Endothelial cell of umbilical vein (primary cell): ENCODE results near the gene INPP5E.

Experiments
- EZH2 ChIP-seq: IDR thresholded peaks from 2 replicates; pipeline ENCODE4 v1.6.1; 2012; ENCODE audit warnings: borderline replicate concordance, low read depth, mild to moderate bottlenecking, moderate library complexity, low read length, inconsistent platforms; ENCODE audit not compliant: severe bottlenecking
- FOS ChIP-seq: IDR thresholded peaks from 2 replicates; pipeline ENCODE4 v1.6.1; 2011; ENCODE audit warnings: mild to moderate bottlenecking, low read length, moderate library complexity, borderline replicate concordance; ENCODE audit not compliant: insufficient read depth
- GATA2 ChIP-seq: IDR thresholded peaks from 2 replicates; pipeline ENCODE4 v1.7.0; 2011; ENCODE audit warnings: low read depth, mild to moderate bottlenecking, moderate library complexity, mixed read lengths, low read length; ENCODE audit not compliant: insufficient read length, insufficient read depth
- MYC ChIP-seq: IDR thresholded peaks from one replicate; pipeline ENCODE4 v1.6.1; 2011; ENCODE audit warnings: mild to moderate bottlenecking, low read depth, low read length
- POLR2A ChIP-seq: IDR thresholded peaks from 2 replicates; pipeline ENCODE4 v1.6.1; 2012; ENCODE audit warnings: low read depth, mild to moderate bottlenecking, control low read depth, low read length
- POLR2AphosphoS5 ChIP-seq: IDR thresholded peaks from 2 replicates; pipeline ENCODE4 v1.6.1; 2012; ENCODE audit warnings: low read depth, mild to moderate bottlenecking, control low read depth, low read length, moderate library complexity; ENCODE audit not compliant: insufficient read depth
- TF ChIP-seq, protein P1 (sequence below), 2 donors: IDR thresholded peaks; 1 replicate in 1 of 2; 2 replicates in 1 of 2; pipeline ENCODE4 v1.5.1; 2011; ENCODE audit warnings: low read length in 2 of 2, mild to moderate bottlenecking in 2 of 2, moderate library complexity in 2 of 2, control low read depth in 1 of 2, inconsistent platforms in 1 of 2, low read depth in 1 of 2; ENCODE audit not compliant: insufficient read depth in 1 of 2; ENCODE audit errors: extremely low read depth in 1 of 2
- TF ChIP-seq, protein P2 (sequence below): IDR thresholded peaks from 2 replicates; pipeline ENCODE4 v1.6.1; 2011; ENCODE audit not compliant: insufficient read depth, insufficient read length

DNA sequence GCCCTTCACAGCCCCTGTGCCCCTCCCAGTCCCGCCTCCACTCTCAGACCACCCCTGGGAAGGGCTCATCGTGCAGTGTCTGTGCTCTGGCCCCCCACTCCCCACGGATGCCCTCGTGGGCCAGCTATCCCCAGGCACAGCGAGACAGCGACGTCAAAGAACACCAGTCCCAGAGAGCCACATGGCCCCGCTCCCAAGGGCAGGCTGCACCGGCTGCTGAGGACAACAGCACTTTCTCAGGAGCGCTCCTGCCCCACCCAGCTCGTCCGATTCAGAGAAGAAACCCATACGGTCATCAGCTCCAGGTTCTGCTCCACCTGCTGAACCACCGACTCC, 34.9 kb downstream of the INPP5E start:
- TF ChIP-seq EZH2, result no peak
- TF ChIP-seq, protein P1, sequence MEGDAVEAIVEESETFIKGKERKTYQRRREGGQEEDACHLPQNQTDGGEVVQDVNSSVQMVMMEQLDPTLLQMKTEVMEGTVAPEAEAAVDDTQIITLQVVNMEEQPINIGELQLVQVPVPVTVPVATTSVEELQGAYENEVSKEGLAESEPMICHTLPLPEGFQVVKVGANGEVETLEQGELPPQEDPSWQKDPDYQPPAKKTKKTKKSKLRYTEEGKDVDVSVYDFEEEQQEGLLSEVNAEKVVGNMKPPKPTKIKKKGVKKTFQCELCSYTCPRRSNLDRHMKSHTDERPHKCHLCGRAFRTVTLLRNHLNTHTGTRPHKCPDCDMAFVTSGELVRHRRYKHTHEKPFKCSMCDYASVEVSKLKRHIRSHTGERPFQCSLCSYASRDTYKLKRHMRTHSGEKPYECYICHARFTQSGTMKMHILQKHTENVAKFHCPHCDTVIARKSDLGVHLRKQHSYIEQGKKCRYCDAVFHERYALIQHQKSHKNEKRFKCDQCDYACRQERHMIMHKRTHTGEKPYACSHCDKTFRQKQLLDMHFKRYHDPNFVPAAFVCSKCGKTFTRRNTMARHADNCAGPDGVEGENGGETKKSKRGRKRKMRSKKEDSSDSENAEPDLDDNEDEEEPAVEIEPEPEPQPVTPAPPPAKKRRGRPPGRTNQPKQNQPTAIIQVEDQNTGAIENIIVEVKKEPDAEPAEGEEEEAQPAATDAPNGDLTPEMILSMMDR (IDR thresholded peaks at IDR 0.05; ENCODE audit: extremely low read depth in 1 of 2, insufficient read depth in 1 of 2, low read depth in 1 of 2, low read length in 2 of 2), result no peak
- no peak for TF ChIP-seq POLR2A
- TF ChIP-seq, protein P2, sequence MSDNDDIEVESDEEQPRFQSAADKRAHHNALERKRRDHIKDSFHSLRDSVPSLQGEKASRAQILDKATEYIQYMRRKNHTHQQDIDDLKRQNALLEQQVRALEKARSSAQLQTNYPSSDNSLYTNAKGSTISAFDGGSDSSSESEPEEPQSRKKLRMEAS, result no peak
- no peak for TF ChIP-seq POLR2AphosphoS5
- TF ChIP-seq MYC, result no peak
- no peak for TF ChIP-seq FOS
- no peak for TF ChIP-seq GATA2
